AG04449 (cell line): ENCODE results near the gene LRRC55.
A peak's percentile ranks its signal among the peaks of the same experiment; 100 is the strongest.

Source experiments
- CTCF ChIA-PET: fragments of 350-600 bp; formaldehyde crosslinking; extraction: SDS; loops from one replicate; lab custom pipeline; 2021; ENCODE audit warnings: antibody characterized with exemption; lab: Yijun Ruan, JAX
- POLR2A ChIA-PET: fragments of 400-600, 350-600 bp; formaldehyde crosslinking; extraction: SDS; loops from one replicate; lab custom pipeline; 2020; ENCODE audit warnings: antibody characterized with exemption, inconsistent platforms; lab: Yijun Ruan, JAX
- DNase-seq: peaks from one replicate; pipeline ENCODE4 v3.0.0-alpha.2; 2010; ENCODE audit warnings: low read depth, low spot score
- H3K4me3 ChIP-seq: 2 replicates; pipeline ENCODE4 v1.5.1; 2011; ENCODE audit warnings: low read depth, mild to moderate bottlenecking, control low read depth, low read length
- CTCF ChIP-seq: IDR thresholded peaks from one replicate; pipeline ENCODE4 v1.5.1; 2011; ENCODE audit warnings: mild to moderate bottlenecking, moderate library complexity, low read length, control low read depth, inconsistent platforms; ENCODE audit not compliant: insufficient read depth; ENCODE audit errors: missing control alignments

Gene LRRC55

GRCh38 chr11:57200917-57201316 lies 19.2 kb downstream of the LRRC55 start:
- no peak overlapping the region for H3K4me3 ChIP-seq
- CTCF ChIA-PET = interaction anchor here (8.5 kb wide), 1 partner anchor 49 kb away, joined by 124 read pairs; no protein-coding TSS in a partner anchor
- no peak for DNase-seq
- no peak for TF ChIP-seq CTCF
- POLR2A ChIA-PET = no interaction called here

- TF ChIP-seq CTCF = no peak
- ChIA-PET POLR2A (no interaction called here), CTCF (interaction anchor here (1.0 to 8.5 kb wide), 3 partner anchors 18 to 361 kb away, joined by 3 to 124 read pairs (median 5); no protein-coding TSS in a partner anchor)
- no peak for DNase-seq
- no peak overlapping the region for H3K4me3 ChIP-seq
Observed at GRCh38 chr11:57202281-57202680, 20.5 kb downstream of the LRRC55 start.

- ChIA-PET CTCF (interaction anchor here (1.2 to 8.5 kb wide), 6 partner anchors 9 to 362 kb away, joined by 4 to 124 read pairs (median 6); no protein-coding TSS in a partner anchor), POLR2A (no interaction called here)
- H3K4me3 ChIP-seq = no peak overlapping the region
- DNase-seq = no peak
- TF ChIP-seq CTCF = no peak
Observed at GRCh38 chr11:57203359-57203758, 21.6 kb downstream of the LRRC55 start.

GRCh38 chr11:57203882-57204480 lies 22.2 kb downstream of the LRRC55 start:
- H3K4me3 ChIP-seq = no peak overlapping the region
- no peak for DNase-seq
- CTCF ChIA-PET = interaction anchor here (0.8 to 8.5 kb wide), 10 partner anchors 9 to 363 kb away, joined by 3 to 124 read pairs (median 5); no protein-coding TSS in a partner anchor
- POLR2A ChIA-PET = no interaction called here
- TF ChIP-seq CTCF = no peak

GRCh38 chr11:57205041-57205641 lies 23.4 kb downstream of the LRRC55 start:
- DNase-seq = peak; percentile 50
- H3K4me3 ChIP-seq = no peak overlapping the region
- ChIA-PET CTCF (interaction anchor here (0.5 to 8.5 kb wide), 9 partner anchors 8 to 361 kb away, joined by 3 to 124 read pairs (median 4); no protein-coding TSS in a partner anchor), POLR2A (no interaction called here)
- TF ChIP-seq CTCF = peak; percentile 34

- ChIA-PET CTCF (interaction anchor here (1.2 to 8.5 kb wide), 2 partner anchors 16 to 43 kb away, joined by 3 to 124 read pairs; no protein-coding TSS in a partner anchor), POLR2A (no interaction called here)
- no peak for TF ChIP-seq CTCF
- DNase-seq = no peak
- no peak overlapping the region for H3K4me3 ChIP-seq
Observed at GRCh38 chr11:57207168-57207567, 25.4 kb downstream of the LRRC55 start.
